22Rv1 (cell line): Measurements from ENCODE around the gene GALNT18.
A peak's percentile ranks its signal among the peaks of the same experiment; 100 is the strongest.

ENCODE experiments used
- H3K27ac ChIP-seq: fragments of 450-650 bp; 2 replicates; pipeline ENCODE4 v1.5.1; 2017
- CTCF ChIP-seq: fragments of 450-650 bp; IDR thresholded peaks from 2 replicates; pipeline ENCODE4 v1.5.1; 2017; ENCODE audit warnings: mild to moderate bottlenecking
- ZFX ChIP-seq: fragments of 450-650 bp; IDR thresholded peaks from 2 replicates; pipeline ENCODE4 v1.6.1; 2017; ENCODE audit warnings: antibody characterized with exemption, borderline replicate concordance

The GALNT18 gene

DNA sequence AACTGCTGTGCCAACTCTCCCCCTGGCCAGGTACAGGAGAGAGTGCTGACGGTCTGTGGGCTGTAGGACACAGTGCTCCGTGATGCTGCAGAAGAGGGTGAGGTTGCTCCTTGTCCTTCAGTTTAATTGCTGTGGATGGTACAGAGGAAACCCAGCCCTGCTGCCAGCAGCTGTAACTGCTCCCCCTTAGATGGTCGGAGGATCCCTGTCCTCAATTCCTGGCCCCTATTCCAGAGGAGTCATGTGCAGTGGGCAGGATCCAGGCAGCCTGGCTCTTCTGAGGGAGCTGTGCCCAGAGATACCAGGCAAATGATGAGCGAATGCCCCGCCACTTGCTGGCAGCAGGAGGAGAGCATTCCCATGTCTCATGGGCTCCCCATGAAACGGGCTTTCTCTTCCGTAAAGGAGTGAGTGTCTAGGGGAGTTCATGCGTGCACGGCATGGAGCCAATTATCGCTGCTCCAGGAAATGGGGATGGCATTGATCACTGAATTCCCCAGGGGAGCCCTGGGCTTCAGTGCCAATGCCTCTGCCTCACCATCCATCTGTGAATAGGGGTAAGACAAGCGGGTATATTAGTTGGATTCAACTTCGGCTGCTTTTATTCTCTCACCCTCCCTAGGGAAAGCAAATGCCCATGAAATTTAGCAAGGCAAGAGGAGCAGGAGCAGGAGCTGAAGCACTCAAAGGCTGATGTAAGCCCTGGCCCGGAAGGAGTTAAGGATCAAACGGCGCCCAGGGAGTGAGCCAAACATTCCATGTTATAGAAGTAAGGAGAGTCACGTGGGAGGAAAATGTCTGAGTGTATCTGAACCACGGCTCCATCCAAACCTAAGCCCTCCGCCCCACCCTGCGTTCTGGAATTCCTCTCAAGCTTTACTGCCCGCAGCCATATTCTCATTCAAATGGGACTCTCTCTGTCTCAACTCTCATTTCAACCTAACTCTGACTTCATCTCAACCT is 217.8 kb downstream of the GALNT18 start:
- TF ChIP-seq ZFX = no peak
- TF ChIP-seq CTCF = no peak
- H3K27ac ChIP-seq = no peak overlapping the region

DNA sequence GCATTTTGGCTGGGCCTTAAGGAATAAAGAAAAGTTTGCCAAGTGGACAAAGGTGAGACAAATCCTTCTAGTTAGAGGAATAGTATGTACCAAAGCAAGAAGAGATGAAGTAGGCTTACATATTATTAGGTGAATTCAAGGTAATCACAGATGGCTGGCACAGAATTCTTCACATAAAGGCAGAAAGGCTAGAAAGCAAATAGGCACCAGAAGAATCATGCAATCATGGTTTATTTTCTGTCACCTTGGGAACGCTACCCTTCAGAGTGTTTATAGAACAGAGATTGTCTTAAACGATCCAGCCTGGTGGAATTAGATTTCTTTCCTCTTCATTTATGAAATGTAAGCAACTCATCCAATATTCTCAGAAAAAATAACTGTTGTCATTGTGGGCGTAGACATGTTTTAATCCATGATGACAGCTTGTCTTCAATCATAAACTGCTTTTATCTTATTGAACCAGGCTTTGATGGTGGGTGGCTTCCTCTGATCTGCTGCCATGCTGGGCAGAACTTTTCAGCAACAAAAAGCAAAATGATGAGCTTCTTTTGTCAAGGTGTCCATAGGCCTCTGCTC is 219.8 kb downstream of the GALNT18 start:
- no peak overlapping the region for H3K27ac ChIP-seq
- TF ChIP-seq ZFX = no peak

DNA sequence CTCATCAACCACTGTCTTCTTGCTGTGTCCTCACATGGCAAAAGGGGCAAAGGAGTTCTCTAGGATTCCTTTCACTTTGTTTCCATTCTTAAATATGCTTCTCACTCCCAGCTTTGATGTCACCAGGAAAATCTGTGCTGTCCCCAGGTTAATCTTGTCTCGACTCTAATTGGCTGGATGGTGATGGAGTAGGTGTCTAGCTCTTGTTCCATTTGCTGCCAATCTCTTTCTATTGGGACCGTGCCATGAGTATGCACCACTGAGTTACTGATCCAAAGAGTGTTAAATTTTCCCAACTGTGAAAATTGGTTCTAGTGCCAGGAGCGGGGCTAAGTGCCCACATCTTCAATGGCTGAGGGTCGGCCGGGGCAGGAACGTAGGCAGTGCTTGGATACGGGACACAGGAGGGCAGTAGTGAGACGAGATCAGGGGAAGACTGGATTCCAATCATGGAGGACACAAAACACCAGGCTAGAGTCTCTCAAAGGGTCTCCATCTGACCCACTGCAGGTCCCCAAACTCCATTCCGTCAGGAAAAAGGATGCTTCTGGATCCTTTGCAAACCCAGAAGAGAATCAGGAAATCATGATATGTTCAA is 221.1 kb downstream of the GALNT18 start:
- no peak overlapping the region for H3K27ac ChIP-seq
- TF ChIP-seq CTCF = peak; percentile 43
- no peak for TF ChIP-seq ZFX

GRCh38 chr11:11400121-11400520 is 221.7 kb downstream of the GALNT18 start:
- TF ChIP-seq ZFX = no peak
- no peak for TF ChIP-seq CTCF
- H3K27ac ChIP-seq = no peak overlapping the region

GRCh38 chr11:11397781-11398180 is 224.0 kb downstream of the GALNT18 start:
- TF ChIP-seq ZFX (no peak), CTCF (no peak)
- no peak overlapping the region for H3K27ac ChIP-seq

DNA sequence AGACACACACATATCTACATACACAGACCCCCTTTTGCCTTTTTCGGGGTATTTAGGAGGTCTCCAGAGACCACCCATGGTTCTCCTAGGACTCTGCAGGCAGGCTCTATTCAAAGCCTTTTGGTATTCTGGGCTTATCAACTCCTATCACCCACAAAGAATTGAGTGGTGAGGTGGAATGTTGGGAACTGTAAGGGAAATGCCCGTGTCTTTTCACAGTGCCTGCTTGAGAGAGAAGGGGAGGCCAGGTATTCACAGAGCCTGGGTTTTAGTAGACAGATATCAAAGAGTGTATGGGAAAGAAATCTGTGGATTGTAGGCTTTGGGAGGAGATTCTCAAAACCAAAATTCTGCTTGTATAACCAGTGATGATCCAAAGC is 224.8 kb downstream of the GALNT18 start:
- no peak for TF ChIP-seq CTCF
- no peak for TF ChIP-seq ZFX
- no peak overlapping the region for H3K27ac ChIP-seq

GRCh38 chr11:11396301-11397035 is 225.3 kb downstream of the GALNT18 start:
- no peak overlapping the region for H3K27ac ChIP-seq
- TF ChIP-seq ZFX (no peak), CTCF (no peak)
